Measurements from ENCODE around the gene EIF3D. TPM values are rescaled to one million over a fixed set of nuclear protein-coding genes. Genes with fewer than 3 reads are reported as not detected.

Gene EIF3D
- total and polyA plus RNA-seq, 4 donors: 125 to 164 (median 132) TPM

GRCh38 chr22:36554098-36554497 lies 25.1 kb upstream of the EIF3D start:
- peaks cover 5% of the 10 kb centered on the region for H3K27me3 ChIP-seq (ENCODE audit: control insufficient read depth, insufficient read depth, low read length)
- 69% methylated on average over 2 of the region's 5 CpGs for WGBS (ENCODE audit: insufficient coverage)

GRCh38 chr22:36552289-36552688 lies 23.3 kb upstream of the EIF3D start:
- Histone ChIP-seq H3K27me3 (ENCODE audit: control insufficient read depth, insufficient read depth, low read length) (peaks cover 5% of the 10 kb centered on the region), H3K4me1 (ENCODE audit: control insufficient read depth, insufficient read depth, low read length) (peaks cover 6% of the 10 kb centered on the region), H3K27ac (ENCODE audit: low read depth, low read length) (no peak overlapping the region), H3K4me3 (ENCODE audit: low read depth, low read length) (no peak overlapping the region), H3K36me3 (ENCODE audit: control insufficient read depth, insufficient read depth, low read length) (no peaks in the 10 kb centered on the region), H3K9me3 (ENCODE audit: control insufficient read depth, insufficient read depth, low read length) (no peaks in the 10 kb centered on the region)
- no CpG with 5 or more reads among the region's 1 CpG for WGBS (ENCODE audit: insufficient coverage)
- no peak for DNase-seq (ENCODE audit: low read depth in 4 of 6, low spot score in 6 of 6)

More at GRCh38 chr22:36554098-36554497, 25.1 kb upstream of the EIF3D start:
- no peak overlapping the region for H3K4me3 ChIP-seq (ENCODE audit: low read depth, low read length)
- H3K36me3 ChIP-seq (ENCODE audit: control insufficient read depth, insufficient read depth, low read length): no peaks in the 10 kb centered on the region
- DNase-seq (ENCODE audit: low read depth in 4 of 6, low spot score in 6 of 6): no peak
- H3K27ac ChIP-seq (ENCODE audit: low read depth, low read length): no peak overlapping the region
- no peaks in the 10 kb centered on the region for H3K9me3 ChIP-seq (ENCODE audit: control insufficient read depth, insufficient read depth, low read length)
- no peaks in the 10 kb centered on the region for H3K4me1 ChIP-seq (ENCODE audit: control insufficient read depth, insufficient read depth, low read length)

- 48% methylated on average over 12 of the region's 13 CpGs for WGBS (ENCODE audit: insufficient coverage)
Observed at GRCh38 chr22:36550701-36551495, 21.9 kb upstream of the EIF3D start.

DNA sequence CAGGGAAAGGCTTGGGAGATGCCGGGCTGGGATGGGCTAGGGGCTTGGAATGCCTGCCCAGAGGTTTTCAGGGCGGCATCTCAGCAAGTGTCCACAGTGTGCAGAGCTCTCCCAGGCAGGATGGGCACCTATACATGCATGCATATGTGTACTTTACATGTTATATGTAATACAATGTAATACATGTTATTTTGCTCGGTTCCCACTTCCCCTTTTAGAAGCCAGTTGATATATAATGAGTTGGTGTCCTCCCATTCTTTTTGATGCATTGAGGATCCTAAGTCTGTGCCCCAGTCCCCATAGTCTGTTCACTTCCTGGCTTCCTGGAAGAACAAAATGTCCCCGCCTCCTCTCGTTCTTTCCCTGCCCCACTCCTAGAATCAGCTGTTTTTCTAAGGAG lies 20.1 kb upstream of the EIF3D start:
- DNase-seq (ENCODE audit: low read depth in 4 of 6, low spot score in 6 of 6): no peak
- no peak overlapping the region for H3K4me3 ChIP-seq (ENCODE audit: low read depth, low read length)
- peaks cover 6% of the 10 kb centered on the region for H3K4me1 ChIP-seq (ENCODE audit: control insufficient read depth, insufficient read depth, low read length)
- H3K36me3 ChIP-seq (ENCODE audit: control insufficient read depth, insufficient read depth, low read length): no peaks in the 10 kb centered on the region
- no peaks in the 10 kb centered on the region for H3K9me3 ChIP-seq (ENCODE audit: control insufficient read depth, insufficient read depth, low read length)
- WGBS (ENCODE audit: insufficient coverage): 57% methylated on average over 1 of the region's 5 CpGs
- H3K27ac ChIP-seq (ENCODE audit: low read depth, low read length): no peak overlapping the region
- H3K27me3 ChIP-seq (ENCODE audit: control insufficient read depth, insufficient read depth, low read length): peaks cover 5% of the 10 kb centered on the region

More at GRCh38 chr22:36550701-36551495, 21.9 kb upstream of the EIF3D start:
- H3K36me3 ChIP-seq (ENCODE audit: control insufficient read depth, insufficient read depth, low read length): no peaks in the 10 kb centered on the region
- peak in 1 of 6 donors; percentile 71 for DNase-seq (ENCODE audit: low read depth in 4 of 6, low spot score in 6 of 6)
- peaks cover 5% of the 10 kb centered on the region for H3K27me3 ChIP-seq (ENCODE audit: control insufficient read depth, insufficient read depth, low read length)
- no peak overlapping the region for H3K4me3 ChIP-seq (ENCODE audit: low read depth, low read length)
- no peaks in the 10 kb centered on the region for H3K9me3 ChIP-seq (ENCODE audit: control insufficient read depth, insufficient read depth, low read length)
- no peak overlapping the region for H3K27ac ChIP-seq (ENCODE audit: low read depth, low read length)
- peaks cover 6% of the 10 kb centered on the region for H3K4me1 ChIP-seq (ENCODE audit: control insufficient read depth, insufficient read depth, low read length)

GRCh38 chr22:36548606-36549005 lies 19.6 kb upstream of the EIF3D start:
- no peak overlapping the region for H3K27ac ChIP-seq (ENCODE audit: low read depth, low read length)
- H3K27me3 ChIP-seq (ENCODE audit: control insufficient read depth, insufficient read depth, low read length): peaks cover 5% of the 10 kb centered on the region
- DNase-seq (ENCODE audit: low read depth in 4 of 6, low spot score in 6 of 6): no peak
- WGBS (ENCODE audit: insufficient coverage): 35% methylated on average over 14 of the region's 14 CpGs
- H3K9me3 ChIP-seq (ENCODE audit: control insufficient read depth, insufficient read depth, low read length): no peaks in the 10 kb centered on the region
- H3K36me3 ChIP-seq (ENCODE audit: control insufficient read depth, insufficient read depth, low read length): no peaks in the 10 kb centered on the region
- H3K4me1 ChIP-seq (ENCODE audit: control insufficient read depth, insufficient read depth, low read length): peaks cover 6% of the 10 kb centered on the region
- H3K4me3 ChIP-seq (ENCODE audit: low read depth, low read length): no peak overlapping the region

DNA sequence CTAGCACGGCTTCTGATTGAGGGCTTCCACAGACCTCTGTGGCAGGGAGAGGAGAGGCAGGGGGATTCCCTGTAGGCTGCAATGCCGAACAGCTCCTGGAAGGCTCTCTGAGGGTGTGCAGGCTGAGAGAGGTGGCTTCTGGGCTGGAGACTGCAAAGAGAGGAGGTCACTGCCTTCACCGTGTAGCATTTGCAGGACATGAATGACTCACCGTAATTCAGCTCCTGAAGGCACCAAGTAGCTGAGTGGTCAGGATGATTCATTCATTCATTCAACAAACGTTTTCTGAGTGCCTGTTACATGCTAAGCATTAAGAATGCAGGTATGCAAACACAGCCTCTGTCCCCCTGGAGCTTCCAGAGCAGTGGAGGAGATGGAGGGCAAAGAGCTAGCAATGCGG lies 18.0 kb upstream of the EIF3D start:
- Histone ChIP-seq H3K4me1 (ENCODE audit: control insufficient read depth, insufficient read depth, low read length) (peaks cover 10% of the 10 kb centered on the region), H3K9me3 (ENCODE audit: control insufficient read depth, insufficient read depth, low read length) (no peaks in the 10 kb centered on the region), H3K27me3 (ENCODE audit: control insufficient read depth, insufficient read depth, low read length) (peaks cover 5% of the 10 kb centered on the region), H3K36me3 (ENCODE audit: control insufficient read depth, insufficient read depth, low read length) (no peaks in the 10 kb centered on the region), H3K27ac (ENCODE audit: low read depth, low read length) (no peak overlapping the region), H3K4me3 (ENCODE audit: low read depth, low read length) (no peak overlapping the region)
- 53% methylated on average over 5 of the region's 6 CpGs for WGBS (ENCODE audit: insufficient coverage)
- DNase-seq (ENCODE audit: low read depth in 4 of 6, low spot score in 6 of 6): peak in 1 of 6 donors; percentile 23

- no peaks in the 10 kb centered on the region for H3K36me3 ChIP-seq (ENCODE audit: control insufficient read depth, insufficient read depth, low read length)
- WGBS (ENCODE audit: insufficient coverage): 23% methylated on average over 14 of the region's 23 CpGs
- H3K27me3 ChIP-seq (ENCODE audit: control insufficient read depth, insufficient read depth, low read length): peaks cover under 1% of the 10 kb centered on the region
- DNase-seq (ENCODE audit: low read depth in 4 of 6, low spot score in 6 of 6): peak in 3 of 6 donors; percentile 53 to 87 (median 76)
- no peak overlapping the region for H3K4me3 ChIP-seq (ENCODE audit: low read depth, low read length)
- no peaks in the 10 kb centered on the region for H3K9me3 ChIP-seq (ENCODE audit: control insufficient read depth, insufficient read depth, low read length)
- peaks cover 10% of the 10 kb centered on the region for H3K4me1 ChIP-seq (ENCODE audit: control insufficient read depth, insufficient read depth, low read length)
- H3K27ac ChIP-seq (ENCODE audit: low read depth, low read length): no peak overlapping the region
Observed at GRCh38 chr22:36546092-36546804, 17.3 kb upstream of the EIF3D start.

GRCh38 chr22:36544107-36544620 lies 15.2 kb upstream of the EIF3D start:
- no peaks in the 10 kb centered on the region for H3K9me3 ChIP-seq (ENCODE audit: control insufficient read depth, insufficient read depth, low read length)
- peaks cover 10% of the 10 kb centered on the region for H3K4me1 ChIP-seq (ENCODE audit: control insufficient read depth, insufficient read depth, low read length)
- WGBS (ENCODE audit: insufficient coverage): 93% methylated on average over 9 of the region's 11 CpGs
- DNase-seq (ENCODE audit: low read depth in 4 of 6, low spot score in 6 of 6): no peak
- no peaks in the 10 kb centered on the region for H3K27me3 ChIP-seq (ENCODE audit: control insufficient read depth, insufficient read depth, low read length)
- no peaks in the 10 kb centered on the region for H3K36me3 ChIP-seq (ENCODE audit: control insufficient read depth, insufficient read depth, low read length)
- no peak overlapping the region for H3K4me3 ChIP-seq (ENCODE audit: low read depth, low read length)
- no peak overlapping the region for H3K27ac ChIP-seq (ENCODE audit: low read depth, low read length)

- peaks cover 3% of the 10 kb centered on the region for H3K4me1 ChIP-seq (ENCODE audit: control insufficient read depth, insufficient read depth, low read length)
- WGBS (ENCODE audit: insufficient coverage): 100% methylated on average over 2 of the region's 9 CpGs
- peak in 1 of 6 donors; percentile 45 for DNase-seq (ENCODE audit: low read depth in 4 of 6, low spot score in 6 of 6)
- no peaks in the 10 kb centered on the region for H3K36me3 ChIP-seq (ENCODE audit: control insufficient read depth, insufficient read depth, low read length)
- H3K27ac ChIP-seq (ENCODE audit: low read depth, low read length): no peak overlapping the region
- no peaks in the 10 kb centered on the region for H3K9me3 ChIP-seq (ENCODE audit: control insufficient read depth, insufficient read depth, low read length)
- no peaks in the 10 kb centered on the region for H3K27me3 ChIP-seq (ENCODE audit: control insufficient read depth, insufficient read depth, low read length)
- H3K4me3 ChIP-seq (ENCODE audit: low read depth, low read length): no peak overlapping the region
Observed at GRCh38 chr22:36541831-36542411, 13.0 kb upstream of the EIF3D start.
